ENCODE results near the gene ABCA2. TPM values are rescaled to one million over a fixed set of nuclear protein-coding genes. Genes with fewer than 3 reads are reported as not detected.

The ABCA2 gene
- total RNA-seq, 1 experiment from 2014 or later = 27.0 TPM

DNA sequence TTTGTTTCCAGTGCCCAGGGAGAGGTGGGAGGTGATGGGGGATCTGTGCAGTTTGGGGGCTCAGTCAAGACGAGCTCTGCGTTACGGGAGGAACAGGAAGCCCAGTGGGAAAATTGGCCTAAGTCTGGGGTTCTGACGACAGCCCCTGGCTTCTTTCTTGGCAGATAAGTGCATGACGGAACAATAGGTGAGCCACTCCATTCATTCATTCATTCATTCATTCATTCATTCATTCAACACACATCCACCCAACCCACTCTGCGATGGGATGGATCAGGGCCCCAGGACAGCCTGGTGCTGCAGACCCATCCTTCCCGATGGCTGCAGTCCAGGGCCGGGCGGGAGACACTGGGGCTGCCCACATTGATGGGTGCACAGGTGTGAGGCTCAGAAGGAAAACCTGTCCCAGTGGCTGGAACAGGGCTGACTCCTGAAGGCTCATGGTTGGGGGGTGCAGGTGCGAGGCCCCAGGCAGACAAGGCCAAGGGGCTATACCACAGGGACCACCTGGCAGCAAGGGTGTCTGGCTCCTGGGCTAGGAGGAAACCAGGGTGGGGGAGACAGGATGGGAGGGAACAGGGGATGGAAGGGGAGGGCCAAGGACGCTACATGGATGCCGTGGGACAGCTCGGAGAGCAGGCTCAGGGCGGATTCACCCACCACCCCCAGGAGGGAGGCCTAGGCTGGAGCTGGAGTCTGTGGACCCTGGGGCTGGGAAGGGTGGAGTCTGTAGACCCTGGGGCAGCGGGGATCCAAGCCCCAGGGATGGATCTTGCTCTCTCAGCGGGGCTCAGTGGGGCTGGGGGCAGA lies 47.2 kb downstream of the ABCA2 start:
- H3K27me3 ChIP-seq (ENCODE audit: control insufficient read depth, insufficient read depth, low read length) = no peaks in the 10 kb centered on the region
- no peaks in the 10 kb centered on the region for H3K9me3 ChIP-seq (ENCODE audit: control insufficient read depth, insufficient read depth, low read depth, low read length)
- no peaks in the 10 kb centered on the region for H3K4me1 ChIP-seq (ENCODE audit: control insufficient read depth, insufficient read depth, low read length)
- ChIA-PET CTCF (interaction anchor here (0.5 to 0.6 kb wide), 2 partner anchors 54 to 128 kb away, joined by 3 read pairs; partner anchors contain the start of gene MAMDC4), POLR2A (no interaction called here)
- H3K27ac ChIP-seq (ENCODE audit: low read length) = no peak overlapping the region
- BruUV-seq (replicated peaks) = no TSS peak
- in situ Hi-C loops (cut with HindIII; ENCODE audit: low pct_unique_long_range_greater_than_20kb, low sequenced_read_pairs) (no loop called here), intact Hi-C loops (cut with micrococcal nuclease; ENCODE audit: unreplicated experiment) (no loop called here)
- ATAC-seq (no peak), DNase-seq (ENCODE audit: low read depth, low spot score) (no peak)
- TF ChIP-seq CTCF (IDR thresholded peaks at IDR 0.05) (no peak), SIN3A (IDR thresholded peaks at IDR 0.05; ENCODE audit: borderline replicate concordance, insufficient read depth, low read depth, low read length) (no peak), TCF7L2 (IDR thresholded peaks at IDR 0.05; ENCODE audit: low read depth, low read length) (no peak), POLR2AphosphoS5 (IDR thresholded peaks at IDR 0.05; ENCODE audit: low read depth, low read length) (no peak)
- TF ChIP-seq, protein P1, sequence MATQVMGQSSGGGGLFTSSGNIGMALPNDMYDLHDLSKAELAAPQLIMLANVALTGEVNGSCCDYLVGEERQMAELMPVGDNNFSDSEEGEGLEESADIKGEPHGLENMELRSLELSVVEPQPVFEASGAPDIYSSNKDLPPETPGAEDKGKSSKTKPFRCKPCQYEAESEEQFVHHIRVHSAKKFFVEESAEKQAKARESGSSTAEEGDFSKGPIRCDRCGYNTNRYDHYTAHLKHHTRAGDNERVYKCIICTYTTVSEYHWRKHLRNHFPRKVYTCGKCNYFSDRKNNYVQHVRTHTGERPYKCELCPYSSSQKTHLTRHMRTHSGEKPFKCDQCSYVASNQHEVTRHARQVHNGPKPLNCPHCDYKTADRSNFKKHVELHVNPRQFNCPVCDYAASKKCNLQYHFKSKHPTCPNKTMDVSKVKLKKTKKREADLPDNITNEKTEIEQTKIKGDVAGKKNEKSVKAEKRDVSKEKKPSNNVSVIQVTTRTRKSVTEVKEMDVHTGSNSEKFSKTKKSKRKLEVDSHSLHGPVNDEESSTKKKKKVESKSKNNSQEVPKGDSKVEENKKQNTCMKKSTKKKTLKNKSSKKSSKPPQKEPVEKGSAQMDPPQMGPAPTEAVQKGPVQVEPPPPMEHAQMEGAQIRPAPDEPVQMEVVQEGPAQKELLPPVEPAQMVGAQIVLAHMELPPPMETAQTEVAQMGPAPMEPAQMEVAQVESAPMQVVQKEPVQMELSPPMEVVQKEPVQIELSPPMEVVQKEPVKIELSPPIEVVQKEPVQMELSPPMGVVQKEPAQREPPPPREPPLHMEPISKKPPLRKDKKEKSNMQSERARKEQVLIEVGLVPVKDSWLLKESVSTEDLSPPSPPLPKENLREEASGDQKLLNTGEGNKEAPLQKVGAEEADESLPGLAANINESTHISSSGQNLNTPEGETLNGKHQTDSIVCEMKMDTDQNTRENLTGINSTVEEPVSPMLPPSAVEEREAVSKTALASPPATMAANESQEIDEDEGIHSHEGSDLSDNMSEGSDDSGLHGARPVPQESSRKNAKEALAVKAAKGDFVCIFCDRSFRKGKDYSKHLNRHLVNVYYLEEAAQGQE (IDR thresholded peaks at IDR 0.05; ENCODE audit: insufficient read depth in 1 of 2, low read depth in 2 of 2, low read length in 1 of 2) = no peak
- H3K36me3 ChIP-seq (ENCODE audit: control insufficient read depth, insufficient read depth, low read length) = no peaks in the 10 kb centered on the region
- H3K4me3 ChIP-seq (ENCODE audit: low read depth in 2 of 2, low read length in 2 of 2) = no peak overlapping the region

DNA sequence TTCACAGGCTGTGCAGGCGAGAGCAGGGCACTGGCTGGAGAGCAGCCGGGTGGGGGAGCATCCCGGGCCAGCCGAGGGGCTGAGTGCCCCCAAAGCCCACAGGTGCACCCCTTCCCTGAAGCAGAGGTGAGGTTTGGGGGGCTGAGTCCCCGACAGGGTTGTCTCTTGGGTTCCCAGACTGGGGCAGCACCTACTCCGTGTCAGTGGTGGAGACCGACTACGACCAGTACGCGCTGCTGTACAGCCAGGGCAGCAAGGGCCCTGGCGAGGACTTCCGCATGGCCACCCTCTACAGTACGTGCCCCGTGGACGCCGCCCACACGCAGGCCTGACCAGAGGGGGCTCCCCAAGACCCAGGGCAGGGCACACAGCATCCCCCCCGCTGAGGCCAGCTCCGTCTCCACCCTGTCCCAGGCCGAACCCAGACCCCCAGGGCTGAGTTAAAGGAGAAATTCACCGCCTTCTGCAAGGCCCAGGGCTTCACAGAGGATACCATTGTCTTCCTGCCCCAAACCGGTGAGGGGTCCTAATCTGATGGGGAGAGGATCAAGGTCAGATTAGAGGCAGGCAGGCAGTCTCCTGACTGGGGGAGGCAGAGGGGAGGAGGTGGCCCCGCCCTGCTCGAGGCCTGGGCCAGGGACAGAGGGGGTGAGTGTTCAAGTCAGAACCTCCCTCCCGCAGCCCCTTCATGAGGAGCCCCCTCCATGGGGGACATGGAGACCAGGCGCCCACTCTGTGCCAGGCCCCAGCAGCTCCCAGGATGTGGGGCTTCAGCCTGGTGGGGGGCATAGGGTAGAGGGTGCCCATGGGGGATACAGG lies 48.1 kb downstream of the ABCA2 start:
- ChIA-PET POLR2A (no interaction called here), CTCF (no interaction called here)
- no TSS peak for BruUV-seq (replicated peaks)
- Histone ChIP-seq H3K36me3 (ENCODE audit: control insufficient read depth, insufficient read depth, low read length) (no peaks in the 10 kb centered on the region), H3K4me1 (ENCODE audit: control insufficient read depth, insufficient read depth, low read length) (no peaks in the 10 kb centered on the region), H3K9me3 (ENCODE audit: control insufficient read depth, insufficient read depth, low read depth, low read length) (no peaks in the 10 kb centered on the region), H3K27me3 (ENCODE audit: control insufficient read depth, insufficient read depth, low read length) (no peaks in the 10 kb centered on the region), H3K4me3 (ENCODE audit: low read depth in 2 of 2, low read length in 2 of 2) (no peak overlapping the region), H3K27ac (ENCODE audit: low read length) (no peak overlapping the region)
- in situ Hi-C loops (cut with HindIII; ENCODE audit: low pct_unique_long_range_greater_than_20kb, low sequenced_read_pairs) = no loop called here
- ATAC-seq = no peak
- no peak for DNase-seq (ENCODE audit: low read depth, low spot score)
- intact Hi-C loops (cut with micrococcal nuclease; ENCODE audit: unreplicated experiment) = no loop called here
- TF ChIP-seq, protein P1 (IDR thresholded peaks at IDR 0.05; ENCODE audit: insufficient read depth in 1 of 2, low read depth in 2 of 2, low read length in 1 of 2) = no peak
- TF ChIP-seq SIN3A (IDR thresholded peaks at IDR 0.05; ENCODE audit: borderline replicate concordance, insufficient read depth, low read depth, low read length) = no peak
